Measurements from ENCODE around the gene CSPG4.
"Not testable (repeated sequence)": the region's sequence is repeated elsewhere in the genome, so short reads cannot be mapped to it uniquely, and the experiment has no call there.

CSPG4 gene

DNA sequence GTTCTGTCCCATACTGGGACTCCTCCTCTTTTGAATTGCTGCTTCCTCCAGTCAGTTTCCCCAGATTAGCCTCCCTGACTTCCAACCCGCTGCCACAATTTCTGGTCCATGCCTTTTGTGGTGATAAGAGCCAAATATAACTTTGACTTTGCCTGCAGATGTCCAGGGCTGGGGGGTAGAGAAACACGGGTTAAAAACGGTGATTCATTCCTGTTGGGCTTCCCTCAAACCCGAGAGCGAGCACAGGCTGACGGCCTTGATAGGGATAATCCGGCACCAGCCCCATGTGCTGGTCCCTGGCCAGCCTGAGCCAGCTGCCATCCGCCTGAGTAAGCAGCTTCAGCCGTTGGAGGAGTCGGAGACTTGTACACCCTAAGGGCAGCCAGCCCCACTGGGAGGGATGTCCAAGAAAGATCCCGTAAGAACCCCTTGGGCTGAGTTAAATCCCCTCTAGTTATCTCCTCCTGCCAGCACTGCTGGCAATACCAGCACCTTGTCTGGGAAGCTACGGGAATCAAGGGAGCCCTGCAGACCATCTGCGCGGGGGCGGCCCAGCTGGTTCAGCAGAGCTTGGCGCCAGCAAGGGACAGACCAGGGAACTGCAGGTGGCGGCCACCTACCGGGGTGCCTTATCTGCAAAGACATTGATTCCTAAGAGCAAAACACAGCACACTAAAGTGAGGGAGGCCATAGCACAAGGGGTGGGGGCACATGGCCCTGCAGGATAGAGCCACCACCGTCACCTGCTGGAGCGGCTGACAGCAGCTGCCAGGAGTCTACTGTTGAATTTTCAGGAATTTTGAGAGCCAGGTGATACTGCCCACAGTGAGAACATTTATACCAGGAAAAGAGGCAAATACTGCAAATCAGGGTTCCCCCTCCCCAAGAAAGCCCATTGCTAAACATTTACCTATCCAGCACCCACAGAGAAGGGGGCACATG lies 18.1 kb downstream of the CSPG4 start:
- Histone ChIP-seq H2AFZ (ENCODE audit: low read depth) (no peak overlapping the region), H3K27me3 (ENCODE audit: insufficient read depth, low read depth) (no peaks in the 10 kb centered on the region; the same call in 1 of the 2 replicates), H3K4me3 (IDR thresholded peaks at IDR 0.05; ENCODE audit: insufficient read depth, low read depth, low read length) (no peak overlapping the region), H3K4me2 (no peak overlapping the region), H4K20me1 (ENCODE audit: insufficient read depth) (no peaks in the 10 kb centered on the region), H3K27ac (no peak overlapping the region), H3K36me3 (ENCODE audit: insufficient read depth) (no peaks in the 10 kb centered on the region), H3K79me2 (ENCODE audit: insufficient read depth, low read depth) (no peaks in the 10 kb centered on the region), H3K4me1 (ENCODE audit: low read depth, poor library complexity, severe bottlenecking) (no peaks in the 10 kb centered on the region), H3K9ac (no peak overlapping the region)
- TF ChIP-seq, protein P1, sequence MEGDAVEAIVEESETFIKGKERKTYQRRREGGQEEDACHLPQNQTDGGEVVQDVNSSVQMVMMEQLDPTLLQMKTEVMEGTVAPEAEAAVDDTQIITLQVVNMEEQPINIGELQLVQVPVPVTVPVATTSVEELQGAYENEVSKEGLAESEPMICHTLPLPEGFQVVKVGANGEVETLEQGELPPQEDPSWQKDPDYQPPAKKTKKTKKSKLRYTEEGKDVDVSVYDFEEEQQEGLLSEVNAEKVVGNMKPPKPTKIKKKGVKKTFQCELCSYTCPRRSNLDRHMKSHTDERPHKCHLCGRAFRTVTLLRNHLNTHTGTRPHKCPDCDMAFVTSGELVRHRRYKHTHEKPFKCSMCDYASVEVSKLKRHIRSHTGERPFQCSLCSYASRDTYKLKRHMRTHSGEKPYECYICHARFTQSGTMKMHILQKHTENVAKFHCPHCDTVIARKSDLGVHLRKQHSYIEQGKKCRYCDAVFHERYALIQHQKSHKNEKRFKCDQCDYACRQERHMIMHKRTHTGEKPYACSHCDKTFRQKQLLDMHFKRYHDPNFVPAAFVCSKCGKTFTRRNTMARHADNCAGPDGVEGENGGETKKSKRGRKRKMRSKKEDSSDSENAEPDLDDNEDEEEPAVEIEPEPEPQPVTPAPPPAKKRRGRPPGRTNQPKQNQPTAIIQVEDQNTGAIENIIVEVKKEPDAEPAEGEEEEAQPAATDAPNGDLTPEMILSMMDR (conservative IDR thresholded peaks at IDR 0.05; ENCODE audit: low read depth, low read length): no peak

DNA sequence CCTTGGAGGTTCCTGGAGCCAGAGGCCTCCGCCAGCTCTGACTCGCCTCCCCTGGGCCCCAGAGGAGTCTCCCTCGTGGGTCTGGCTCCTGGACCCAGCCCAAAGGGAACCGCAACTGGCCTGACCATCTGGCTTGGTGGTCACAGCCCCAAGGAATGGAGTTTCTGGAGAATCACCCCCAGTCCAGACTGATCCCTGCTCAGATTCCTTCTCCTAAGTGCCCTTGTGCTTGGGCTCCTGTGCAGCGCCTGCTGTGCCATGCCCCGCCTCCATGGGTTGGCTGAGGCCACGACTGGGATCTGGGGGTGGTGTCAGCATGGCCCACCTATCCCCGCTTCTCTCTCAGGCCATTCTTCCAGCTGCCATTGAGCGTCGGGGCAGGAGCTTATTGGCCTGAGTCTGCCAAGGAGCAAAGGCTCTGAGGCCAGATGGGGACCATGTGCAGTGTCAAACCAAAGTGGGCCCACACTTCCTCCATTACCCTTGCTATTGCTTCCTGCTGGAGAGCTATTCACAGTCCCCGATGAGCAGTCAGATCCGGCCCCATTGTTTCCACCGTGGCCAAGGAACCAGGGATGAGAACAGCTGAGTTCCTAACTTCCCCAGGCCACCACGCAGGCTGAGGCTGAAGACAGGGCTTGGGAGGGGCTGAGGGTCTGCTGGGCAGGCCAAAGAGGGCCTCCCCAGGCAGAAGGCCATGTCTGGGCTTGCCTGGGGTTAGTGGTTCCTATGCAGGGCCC lies 19.0 kb downstream of the CSPG4 start:
- H3K27ac ChIP-seq: no peak overlapping the region
- H3K36me3 ChIP-seq (ENCODE audit: insufficient read depth): no peaks in the 10 kb centered on the region
- no peaks in the 10 kb centered on the region for H3K4me1 ChIP-seq (ENCODE audit: low read depth, poor library complexity, severe bottlenecking)
- no peak overlapping the region for H3K4me3 ChIP-seq (IDR thresholded peaks at IDR 0.05; ENCODE audit: insufficient read depth, low read depth, low read length)
- H3K9ac ChIP-seq: no peak overlapping the region
- no peak overlapping the region for H3K4me2 ChIP-seq
- no peaks in the 10 kb centered on the region; the same call in 1 of the 2 replicates for H3K27me3 ChIP-seq (ENCODE audit: insufficient read depth, low read depth)
- TF ChIP-seq, protein P1 (conservative IDR thresholded peaks at IDR 0.05; ENCODE audit: low read depth, low read length): no peak
- H4K20me1 ChIP-seq (ENCODE audit: insufficient read depth): no peaks in the 10 kb centered on the region
- H2AFZ ChIP-seq (ENCODE audit: low read depth): no peak overlapping the region
- H3K79me2 ChIP-seq (ENCODE audit: insufficient read depth, low read depth): no peaks in the 10 kb centered on the region

DNA sequence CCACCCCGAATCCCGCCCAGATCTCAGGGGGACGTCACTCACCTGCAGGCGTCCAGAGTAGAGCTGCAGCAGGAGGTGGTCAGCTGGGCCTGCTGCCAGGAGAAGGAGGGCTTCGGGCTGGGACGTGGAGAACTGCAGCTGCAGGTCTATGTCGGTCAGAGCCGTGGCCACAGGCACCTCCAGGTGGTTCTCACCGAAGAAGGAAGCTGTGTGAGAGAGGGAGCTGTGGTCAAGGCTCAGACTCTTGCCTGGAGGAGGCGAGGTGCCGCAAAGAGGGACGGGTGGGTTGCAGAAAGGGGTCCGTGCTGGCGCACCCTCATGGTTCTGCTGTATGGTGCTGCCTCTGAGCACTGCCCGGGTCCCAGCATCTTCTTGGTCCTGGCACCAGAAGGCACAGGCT lies 19.6 kb downstream of the CSPG4 start:
- not testable (repeated sequence) for H3K36me3 ChIP-seq (ENCODE audit: insufficient read depth); H3K4me1 ChIP-seq (ENCODE audit: low read depth, poor library complexity, severe bottlenecking); H3K4me3 ChIP-seq (IDR thresholded peaks at IDR 0.05; ENCODE audit: insufficient read depth, low read depth, low read length); H3K27me3 ChIP-seq (ENCODE audit: insufficient read depth, low read depth); H2AFZ ChIP-seq (ENCODE audit: low read depth); H4K20me1 ChIP-seq (ENCODE audit: insufficient read depth); H3K9ac ChIP-seq; H3K4me2 ChIP-seq; H3K27ac ChIP-seq; H3K79me2 ChIP-seq (ENCODE audit: insufficient read depth, low read depth)

DNA sequence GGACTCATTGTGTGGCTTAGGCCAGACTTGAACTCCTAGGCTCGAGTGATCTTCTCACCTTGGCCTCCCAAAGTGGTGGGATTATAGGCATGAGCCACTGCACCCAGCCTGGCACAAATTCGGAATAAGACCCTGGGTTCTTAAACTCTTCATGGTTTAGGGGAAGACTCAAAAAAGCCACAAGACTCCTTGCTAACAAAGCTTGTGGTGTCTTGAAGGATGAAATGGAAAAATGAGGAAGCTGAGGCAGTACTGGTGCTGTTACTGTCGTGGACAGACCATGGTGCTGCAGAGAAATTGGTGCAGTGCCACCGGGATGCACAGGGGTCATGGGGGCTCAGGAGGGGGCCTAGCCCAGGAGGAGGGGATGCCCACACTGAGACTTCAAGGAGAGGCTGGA lies 20.3 kb downstream of the CSPG4 start:
- not testable (repeated sequence) for H3K36me3 ChIP-seq (ENCODE audit: insufficient read depth); H3K4me1 ChIP-seq (ENCODE audit: low read depth, poor library complexity, severe bottlenecking); H3K4me2 ChIP-seq

DNA sequence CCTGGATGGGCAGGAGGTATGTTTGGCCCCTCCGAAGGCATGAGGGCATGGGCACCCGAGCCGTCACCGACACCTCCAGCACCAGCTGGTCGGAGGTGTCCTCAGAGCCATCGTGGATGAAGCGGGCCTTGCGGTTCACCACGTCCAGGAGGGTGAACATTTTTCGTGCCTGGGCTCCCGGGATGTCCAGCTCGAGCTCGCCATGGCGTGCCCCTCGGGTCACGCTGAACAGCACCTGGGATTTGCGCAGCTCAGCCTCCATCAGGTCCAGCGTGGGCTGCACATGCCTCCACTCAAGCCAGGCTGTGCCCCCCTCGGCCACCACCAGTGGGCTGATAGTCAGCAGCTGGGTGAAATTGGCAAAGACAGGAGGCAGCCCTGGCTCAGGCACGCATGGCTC lies 23.2 kb downstream of the CSPG4 start:
- H3K79me2 ChIP-seq (ENCODE audit: insufficient read depth, low read depth); H4K20me1 ChIP-seq (ENCODE audit: insufficient read depth); H2AFZ ChIP-seq (ENCODE audit: low read depth); H3K4me3 ChIP-seq (IDR thresholded peaks at IDR 0.05; ENCODE audit: insufficient read depth, low read depth, low read length); H3K36me3 ChIP-seq (ENCODE audit: insufficient read depth); H3K4me2 ChIP-seq; H3K27me3 ChIP-seq (ENCODE audit: insufficient read depth, low read depth); H3K9ac ChIP-seq; H3K4me1 ChIP-seq (ENCODE audit: low read depth, poor library complexity, severe bottlenecking); H3K27ac ChIP-seq: not testable (repeated sequence)

More for the DNA sequence above, 20.3 kb downstream of the CSPG4 start:
- H3K27ac ChIP-seq; H2AFZ ChIP-seq (ENCODE audit: low read depth); H3K79me2 ChIP-seq (ENCODE audit: insufficient read depth, low read depth); H3K4me3 ChIP-seq (IDR thresholded peaks at IDR 0.05; ENCODE audit: insufficient read depth, low read depth, low read length); H3K9ac ChIP-seq; H3K27me3 ChIP-seq (ENCODE audit: insufficient read depth, low read depth); H4K20me1 ChIP-seq (ENCODE audit: insufficient read depth): not testable (repeated sequence)

Measured in KMS-11 (cell line).